Iris pigment epithelial cell (primary cell): ENCODE measurements around the gene KBTBD12.

Experiments
- DNase-seq: peaks from one replicate; pipeline ENCODE4 v3.0.0-alpha.2; 2011; ENCODE audit warnings: low read depth

The KBTBD12 gene

DNA sequence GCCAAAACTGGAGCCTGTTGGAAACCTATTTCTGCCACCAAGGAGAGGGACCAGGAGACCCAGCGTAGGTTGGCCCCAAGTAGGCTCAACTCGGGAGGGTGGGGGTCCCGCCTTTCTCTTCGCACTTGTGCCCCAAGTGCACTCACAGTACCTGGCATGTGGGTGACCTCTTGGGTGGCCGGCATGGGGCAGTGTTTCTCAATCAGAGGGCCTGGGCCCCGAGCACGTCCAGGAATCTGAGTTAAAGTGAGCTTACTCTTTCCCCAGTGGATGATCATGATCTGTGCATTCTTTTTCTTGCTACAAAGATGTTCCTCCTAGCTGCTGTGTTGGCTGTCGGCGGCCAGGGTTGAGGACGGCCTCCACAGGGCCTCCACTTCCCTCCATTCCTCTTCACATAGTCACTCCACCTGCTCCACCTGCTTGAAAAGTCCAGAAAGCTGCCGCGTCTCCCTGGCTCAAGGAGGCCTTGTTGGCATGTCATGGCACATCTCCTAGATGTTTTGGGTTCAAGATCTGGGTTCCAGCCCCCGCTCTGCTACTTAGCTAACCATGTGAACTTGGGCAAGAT lies 70.7 kb downstream of the KBTBD12 start:
- DNase-seq: no peak

DNA sequence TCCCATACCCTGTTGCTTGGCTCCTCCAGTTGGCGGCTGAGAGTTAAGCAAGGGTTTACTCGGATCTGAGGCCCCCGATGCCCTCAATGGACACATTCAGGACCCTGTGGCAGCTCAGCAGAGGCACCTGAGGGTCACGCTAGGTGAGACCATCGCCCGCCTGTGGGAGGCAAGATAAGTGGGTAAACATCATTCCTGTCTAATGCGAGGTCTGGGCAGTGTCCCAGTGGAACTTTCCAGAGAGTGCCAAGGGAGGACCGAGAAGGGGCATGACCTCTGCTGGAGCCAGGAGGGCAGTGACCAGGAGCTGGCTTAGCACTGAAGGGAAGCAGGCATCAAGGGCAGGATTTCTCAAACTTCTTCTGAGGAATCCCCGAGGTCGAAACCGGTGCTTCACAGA lies 71.8 kb downstream of the KBTBD12 start:
- no peak for DNase-seq

DNA sequence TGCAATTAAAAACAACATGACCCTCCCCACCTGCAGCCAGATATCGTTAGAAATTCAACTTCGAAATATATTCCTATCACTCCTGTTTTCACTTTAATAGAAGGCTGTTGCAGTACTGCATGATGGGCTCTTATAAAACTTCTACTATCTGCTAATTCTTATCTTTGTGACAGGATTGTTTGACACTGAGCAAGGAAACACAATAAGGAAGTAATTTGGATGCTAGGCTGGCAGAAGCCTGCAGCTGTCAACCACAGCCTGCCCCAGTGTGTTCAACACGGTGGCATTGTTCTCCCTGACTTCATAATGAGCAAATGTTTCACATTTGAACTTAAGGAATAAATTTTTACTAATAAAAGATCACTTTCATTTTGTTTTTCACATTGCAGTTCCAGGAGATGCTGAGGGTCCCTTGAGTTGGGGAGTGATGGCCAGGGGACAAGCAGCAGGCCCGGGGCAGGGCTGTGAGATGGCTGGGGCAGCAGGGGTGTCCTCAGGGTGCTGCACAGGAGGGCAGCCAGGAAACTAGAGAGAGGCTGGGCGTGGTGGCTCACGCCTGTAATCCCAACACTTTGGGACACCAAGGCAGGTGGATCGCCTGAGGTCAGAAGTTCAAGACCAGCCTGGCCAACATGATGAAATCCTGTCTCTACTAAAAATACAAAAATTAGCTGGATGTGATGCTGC lies 72.4 kb downstream of the KBTBD12 start:
- DNase-seq: no peak

DNA sequence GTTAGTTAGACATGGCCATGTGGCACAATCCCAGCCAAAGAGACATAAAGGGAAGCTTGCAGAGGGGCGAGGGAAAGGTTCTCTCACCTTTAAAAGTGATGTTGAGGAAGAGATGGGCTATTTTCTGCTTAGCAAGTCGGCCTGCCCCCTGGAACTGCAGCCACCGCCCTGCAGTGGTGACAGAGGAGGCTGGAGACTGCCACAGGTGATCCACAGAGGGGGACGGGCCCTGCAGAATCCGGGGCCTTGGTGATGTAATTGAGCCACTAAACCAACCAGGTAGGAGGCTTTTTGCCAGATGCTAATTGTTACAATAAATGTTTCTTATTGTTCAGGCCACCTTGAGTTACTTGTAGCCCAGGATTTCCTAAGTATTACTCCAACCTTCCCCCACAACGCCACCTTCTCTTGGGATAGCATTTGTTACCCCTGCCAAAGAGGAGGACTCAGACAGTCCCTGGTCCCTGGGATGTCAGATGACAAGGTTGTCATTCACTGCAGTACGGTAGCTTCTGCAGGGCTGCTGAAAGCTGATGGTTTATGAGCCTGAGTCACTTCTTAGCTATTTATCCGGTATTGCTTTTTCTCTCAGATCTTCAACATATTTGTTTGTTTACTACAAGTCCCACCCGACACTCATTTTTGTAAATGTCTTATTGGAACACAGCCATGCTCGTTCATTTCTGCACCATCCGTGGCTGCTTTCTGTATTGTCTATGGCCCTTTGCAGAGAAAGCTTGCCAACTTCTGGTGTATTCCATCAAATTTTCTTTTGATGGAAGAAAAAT lies 73.9 kb downstream of the KBTBD12 start:
- no peak for DNase-seq

DNA sequence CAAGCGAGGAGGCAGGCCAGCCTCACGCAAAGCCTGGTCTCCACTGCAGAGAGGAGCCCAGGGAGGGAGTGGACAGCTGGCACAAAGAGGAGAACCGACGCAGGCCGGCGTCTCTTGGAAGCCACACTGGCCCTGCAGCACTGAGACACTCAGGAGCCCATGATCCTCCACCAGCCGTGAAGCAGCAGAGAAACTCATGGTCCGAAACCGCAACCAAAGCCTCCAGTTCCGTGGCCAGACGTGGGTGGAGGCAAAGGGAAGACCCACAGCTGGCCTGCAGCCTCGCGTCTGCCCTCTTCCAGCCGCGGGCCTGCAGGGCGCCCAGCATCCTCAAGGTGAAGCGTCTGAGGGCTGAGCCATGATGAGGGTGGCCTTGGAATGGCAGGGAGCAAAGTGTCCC lies 75.0 kb downstream of the KBTBD12 start:
- DNase-seq: no peak

DNA sequence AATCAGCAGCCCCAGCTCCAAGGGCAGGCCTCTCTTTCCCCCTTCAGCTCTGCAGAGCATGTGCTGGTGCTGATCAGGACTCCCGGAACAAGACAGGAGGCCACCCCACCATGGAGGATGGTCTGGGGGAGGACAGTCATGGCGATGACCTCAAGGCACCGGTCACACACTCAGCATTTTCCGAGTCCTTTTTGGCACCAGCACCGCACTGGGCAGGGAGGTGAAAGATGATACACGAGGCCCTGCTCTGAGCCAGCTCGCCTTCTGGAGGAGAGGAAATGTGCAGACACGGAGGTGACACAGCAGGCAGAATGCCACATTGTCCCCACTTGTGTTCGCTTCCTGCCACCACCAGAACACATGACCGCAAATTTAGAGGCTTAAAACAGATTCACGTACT lies 75.4 kb downstream of the KBTBD12 start:
- no peak for DNase-seq

DNA sequence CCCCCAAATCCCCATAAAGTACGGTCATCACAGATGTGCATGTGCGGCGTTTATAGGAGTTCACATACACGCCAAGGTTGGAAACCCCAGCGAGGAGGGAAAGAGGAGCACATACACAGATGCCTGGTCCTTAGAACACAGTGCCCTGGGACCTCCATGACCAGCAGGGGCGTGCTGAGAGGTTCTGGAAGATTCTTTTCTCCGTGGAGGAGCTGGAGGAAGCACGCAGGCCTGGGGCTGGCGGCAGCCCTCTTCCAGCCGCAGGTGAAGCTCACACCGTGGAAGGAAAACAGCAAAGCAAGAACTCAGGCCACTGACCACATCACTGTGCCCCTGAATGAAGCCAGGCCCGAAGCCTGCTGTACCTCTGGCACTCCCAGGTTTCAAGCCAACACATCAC lies 76.2 kb downstream of the KBTBD12 start:
- DNase-seq: no peak

DNA sequence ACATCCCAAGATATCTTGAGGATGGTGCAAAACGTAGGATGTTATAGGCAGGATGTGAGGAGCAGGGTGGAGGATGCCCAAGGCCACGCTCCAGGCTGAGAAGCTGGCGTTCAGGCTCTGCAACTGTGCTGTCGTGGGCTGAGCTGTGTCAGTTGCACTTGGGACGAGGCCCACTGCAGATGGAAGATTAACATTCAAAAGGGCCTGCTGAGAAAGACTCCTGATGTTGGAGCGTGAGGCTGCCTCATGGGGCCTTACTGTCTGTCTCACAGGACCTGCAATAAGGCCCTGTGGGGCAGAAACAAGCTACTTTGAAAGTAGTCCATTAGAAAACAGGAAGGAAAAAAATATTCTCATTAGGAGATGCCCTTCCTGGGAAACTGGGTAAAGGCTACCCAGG lies 76.6 kb downstream of the KBTBD12 start:
- DNase-seq: no peak

DNA sequence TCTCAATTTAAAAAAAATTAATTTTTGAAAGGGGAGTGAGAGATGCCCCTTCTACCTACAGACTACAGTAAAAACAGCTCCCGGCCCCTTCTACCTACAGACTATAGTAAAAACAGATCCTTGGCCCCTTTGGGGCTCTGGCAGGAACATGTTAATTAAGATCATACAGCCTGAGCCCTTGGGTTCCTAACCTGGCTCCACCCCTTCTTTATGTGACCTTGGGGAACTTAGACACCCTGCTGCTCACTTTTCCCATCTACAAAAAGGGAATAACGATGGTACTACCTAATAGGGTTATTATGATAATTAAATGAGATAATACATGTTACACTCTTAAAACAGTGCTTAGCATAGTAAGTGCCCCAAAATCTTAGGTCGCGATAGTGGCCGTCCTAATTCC lies 77.1 kb downstream of the KBTBD12 start:
- no peak for DNase-seq

DNA sequence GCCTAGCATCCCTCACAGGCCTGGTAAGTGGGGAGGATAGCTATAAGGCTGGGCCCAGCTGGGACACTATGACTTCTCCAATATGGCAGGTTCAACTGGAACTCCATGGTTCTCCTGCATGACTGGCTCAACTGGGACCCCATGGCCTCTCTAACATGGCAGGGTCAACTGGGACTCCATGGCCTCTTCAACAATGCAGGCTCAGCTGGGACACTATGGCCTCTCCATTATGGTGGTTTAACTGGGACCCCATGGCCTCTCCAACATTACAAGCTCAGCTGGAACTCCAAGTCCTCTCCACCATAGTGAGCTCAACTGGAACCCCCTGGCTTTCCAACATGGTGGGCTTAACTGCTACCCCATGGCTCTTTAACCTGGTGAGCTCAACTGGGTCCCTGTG lies 79.0 kb downstream of the KBTBD12 start:
- DNase-seq: no peak

GRCh38 chr3:127997016-127997415 lies 82.0 kb downstream of the KBTBD12 start:
- DNase-seq: no peak

GRCh38 chr3:127997961-127998360 lies 82.9 kb downstream of the KBTBD12 start:
- DNase-seq: no peak

- no peak for DNase-seq
These were observed 83.6 kb downstream of the KBTBD12 start for GRCh38 chr3:127998596-127998995.

- DNase-seq: no peak
These were observed 84.6 kb downstream of the KBTBD12 start for GRCh38 chr3:127999509-128000106.

DNA sequence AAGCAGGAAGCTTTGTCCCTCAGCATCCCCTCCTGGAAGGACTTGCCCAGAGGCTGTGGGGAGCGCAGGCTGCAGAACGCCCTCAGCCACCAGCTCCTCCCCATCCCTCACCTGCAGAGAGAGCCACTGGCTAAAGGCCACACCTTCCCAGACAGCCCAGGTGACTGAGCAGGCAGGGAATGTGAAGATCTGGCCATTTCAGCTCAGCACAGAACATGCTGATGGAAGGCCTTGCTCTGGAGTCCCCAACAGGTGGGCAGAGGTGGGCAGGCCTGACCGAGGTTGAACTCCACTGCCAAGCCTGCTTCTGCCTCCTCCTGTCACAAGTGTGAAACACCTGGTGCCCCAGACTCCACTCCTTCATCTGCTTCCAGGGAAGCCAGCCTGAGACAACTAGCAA lies 86.5 kb downstream of the KBTBD12 start:
- no peak for DNase-seq

DNA sequence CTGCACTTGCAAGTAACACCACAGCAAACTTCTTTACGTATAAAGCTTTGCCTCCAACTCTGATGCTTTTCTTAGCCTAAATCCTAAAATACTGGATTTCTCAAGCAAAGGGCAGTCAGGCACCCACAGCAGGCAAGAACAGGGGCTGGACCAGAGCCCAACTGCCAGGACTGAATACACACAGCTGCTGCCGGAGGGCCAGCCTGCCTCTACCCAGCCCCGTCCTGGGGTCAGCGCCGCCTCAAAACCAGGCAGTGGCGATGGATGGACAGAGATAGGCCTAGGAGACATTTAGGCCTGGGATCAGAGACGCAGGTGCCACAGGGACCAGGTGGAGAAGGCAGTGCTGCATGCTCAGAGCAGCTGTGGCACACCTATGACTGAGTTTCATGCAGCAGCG lies 89.6 kb downstream of the KBTBD12 start:
- DNase-seq: no peak

GRCh38 chr3:128006061-128007032 lies 91.3 kb downstream of the KBTBD12 start:
- no peak for DNase-seq

GRCh38 chr3:128007033-128007424 lies 92.0 kb downstream of the KBTBD12 start:
- no peak for DNase-seq

DNA sequence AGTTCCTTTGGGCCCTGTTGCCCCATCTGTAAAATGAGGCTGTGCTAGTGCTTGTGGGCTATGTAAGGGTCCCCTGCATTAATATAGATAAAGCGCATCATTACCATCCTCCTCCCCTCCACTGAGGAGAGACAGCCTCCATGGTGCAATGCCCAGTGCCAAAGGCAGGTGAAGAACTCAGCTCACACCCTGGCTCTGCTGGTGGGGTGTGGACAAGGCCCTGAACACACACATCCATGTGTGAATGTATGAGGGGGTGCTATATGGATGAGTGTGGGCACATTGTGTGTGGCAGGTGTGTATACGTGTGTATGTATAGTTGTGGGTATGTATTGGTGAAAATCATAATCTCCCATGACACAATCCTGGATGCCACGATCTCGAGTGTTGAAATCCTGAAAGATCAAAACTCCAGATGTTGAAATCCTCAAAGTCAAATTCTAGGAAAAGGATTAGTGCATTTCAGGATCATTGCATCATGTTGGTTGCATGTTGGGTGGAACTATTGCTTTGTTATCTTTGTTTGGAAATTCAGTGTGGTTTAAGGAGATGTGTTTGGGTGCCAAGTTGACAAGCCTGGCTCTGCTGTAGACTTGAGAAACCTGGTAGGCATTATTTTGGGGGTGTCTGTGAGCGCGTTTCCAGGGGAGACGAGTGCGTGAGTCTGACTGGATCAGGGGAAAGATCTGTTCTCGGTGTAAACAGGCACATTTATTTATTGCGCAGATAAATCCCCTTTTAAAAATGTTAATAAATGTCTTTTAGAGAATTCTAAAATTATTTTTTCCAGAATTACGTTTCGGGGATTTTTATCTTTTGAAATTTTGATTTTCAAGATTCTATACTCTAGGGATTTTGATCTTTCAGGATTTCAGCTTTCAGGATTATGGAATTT lies 95.2 kb downstream of the KBTBD12 start:
- DNase-seq: peak; percentile 34

- peak; percentile 31 for DNase-seq
These were observed 96.1 kb downstream of the KBTBD12 start for GRCh38 chr3:128011140-128011539.

- DNase-seq: no peak
These were observed 97.0 kb downstream of the KBTBD12 start for GRCh38 chr3:128012050-128012449.
